Left ventricle myocardium inferior (tissue), 1 donor: Measurements from ENCODE around the gene PARPBP. TPM values are rescaled to one million over a fixed set of nuclear protein-coding genes. Genes with fewer than 3 reads are reported as not detected.
A peak's percentile ranks its signal among the peaks of the same experiment; 100 is the strongest.
"Not testable (repeated sequence)": the region's sequence is repeated elsewhere in the genome, so short reads cannot be mapped to it uniquely, and the experiment has no call there.

Source experiments
- DNase-seq: peaks from one replicate; pipeline ENCODE4 v3.0.0-alpha.2; 2020
- H3K27ac ChIP-seq: fragments of 200-600 bp; replicated peaks from 2 replicates; pipeline ENCODE4 v1.8.0; 2021
- H3K27me3 ChIP-seq: fragments of 200-600 bp; 2 replicates; pipeline ENCODE4 v1.8.0; 2021; ENCODE audit warnings: low read depth
- H3K36me3 ChIP-seq: fragments of 200-600 bp; 2 replicates; pipeline ENCODE4 v1.8.0; 2021
- H3K4me1 ChIP-seq: fragments of 200-600 bp; 2 replicates; pipeline ENCODE4 v1.8.0; 2021
- H3K4me3 ChIP-seq: fragments of 200-600 bp; 2 replicates; pipeline ENCODE4 v1.8.0; 2021; ENCODE audit warnings: mild to moderate bottlenecking, moderate library complexity
- H3K9me3 ChIP-seq: fragments of 200-600 bp; replicated peaks from 2 replicates; pipeline ENCODE4 v1.8.0; 2021
- CTCF ChIP-seq: fragments of 200-600 bp; IDR thresholded peaks from 2 replicates; pipeline ENCODE4 v1.8.0; 2021; ENCODE audit warnings: antibody characterized with exemption, mild to moderate bottlenecking, borderline replicate concordance
- intact Hi-C: fragments of 100-400 bp; cut with micrococcal nuclease; formaldehyde crosslinking; loops from one replicate; pipeline ENCODE4 v1.11.0; 2022
- long read RNA-seq: library from polyadenylated mRNA; unstranded; transcript quantifications from one replicate; pipeline ENCODE4 v2.0.0, GENCODE V29; 2021
- total RNA-seq: library from RNA; stranded (reverse); fragmentation: NEBNext Ultra II Directional; extraction: Animal tissue kit (Norgen Biotek cat#: 25700); gene quantifications from one replicate; pipeline ENCODE4 v1.2.1, GENCODE V29; 2021
- donor health status: DM: no; HTN: yes; CAD: no; lungs with severe emphysema.

Gene PARPBP
- total RNA-seq, result 0.33 TPM
- long read RNA-seq, result 0 reads

GRCh38 chr12:102119674-102120563 lies at the start of gene PARPBP, which contains the start of gene NUP37:
PARPBP (plus strand) TSS chr12:102120183; CDS start chr12:102123889, 3,706 bp downstream.
NUP37 (minus strand) TSS chr12:102120114; CDS start chr12:102118518, 1,596 bp downstream.
- intact Hi-C loops, result no loop called here
- DNase-seq, result peak; percentile 90
- Histone ChIP-seq H3K4me3 (peak within 1 kb of the TSS; percentile 88), H3K27ac (peak within 1 kb of the TSS; percentile 88), H3K27me3 (no peaks in the 10 kb centered on the region), H3K36me3 (peaks cover 25% of the 10 kb centered on the region), H3K9me3 (no peaks in the 10 kb centered on the region), H3K4me1 (peaks cover 24% of the 10 kb centered on the region)
- peak; percentile 35 for TF ChIP-seq CTCF

GRCh38 chr12:102072092-102072491 lies 47.9 kb upstream of the PARPBP start:
- not testable (repeated sequence) for H3K27ac ChIP-seq

GRCh38 chr12:102080842-102081241 lies 39.1 kb upstream of the PARPBP start:
- Histone ChIP-seq H3K4me1 (no peaks in the 10 kb centered on the region), H3K27ac (no peak overlapping the region), H3K36me3 (peaks cover 78% of the 10 kb centered on the region), H3K4me3 (no peak overlapping the region), H3K27me3 (no peaks in the 10 kb centered on the region), H3K9me3 (no peaks in the 10 kb centered on the region)
- TF ChIP-seq CTCF, result no peak
- DNase-seq, result no peak
- intact Hi-C loops, result no loop called here

More at GRCh38 chr12:102072092-102072491, 47.9 kb upstream of the PARPBP start:
- H3K9me3 ChIP-seq, H3K4me3 ChIP-seq, H3K27me3 ChIP-seq, DNase-seq, intact Hi-C loops: not testable (repeated sequence)
- H3K4me1 ChIP-seq, result peaks cover 11% of the 10 kb centered on the region
- H3K36me3 ChIP-seq, result peaks cover 29% of the 10 kb centered on the region

GRCh38 chr12:102089228-102089835 lies 30.7 kb upstream of the PARPBP start:
- intact Hi-C loops, H3K27ac ChIP-seq, H3K27me3 ChIP-seq, DNase-seq, H3K4me3 ChIP-seq, H3K9me3 ChIP-seq: not testable (repeated sequence)
- Histone ChIP-seq H3K4me1 (peaks cover 20% of the 10 kb centered on the region), H3K36me3 (peaks cover 17% of the 10 kb centered on the region)

GRCh38 chr12:102093319-102093718 lies 26.7 kb upstream of the PARPBP start:
- Histone ChIP-seq H3K36me3 (peaks cover 21% of the 10 kb centered on the region), H3K4me1 (peaks cover 26% of the 10 kb centered on the region), H3K27me3 (no peaks in the 10 kb centered on the region), H3K4me3 (no peak overlapping the region), H3K27ac (peak overlapping the region; percentile 9), H3K9me3 (no peaks in the 10 kb centered on the region)
- no peak for DNase-seq
- intact Hi-C loops, result no loop called here
- no peak for TF ChIP-seq CTCF

- Histone ChIP-seq H3K4me1 (peaks cover 26% of the 10 kb centered on the region), H3K27me3 (no peaks in the 10 kb centered on the region), H3K4me3 (no peak overlapping the region), H3K9me3 (no peaks in the 10 kb centered on the region), H3K36me3 (peaks cover 39% of the 10 kb centered on the region), H3K27ac (no peak overlapping the region)
- intact Hi-C loops, result no loop called here
- TF ChIP-seq CTCF, result peak; percentile 40
- DNase-seq, result no peak
These were observed 24.2 kb upstream of the PARPBP start for GRCh38 chr12:102095677-102096263.
